ENCODE data around the gene ZCCHC2.

DNA sequence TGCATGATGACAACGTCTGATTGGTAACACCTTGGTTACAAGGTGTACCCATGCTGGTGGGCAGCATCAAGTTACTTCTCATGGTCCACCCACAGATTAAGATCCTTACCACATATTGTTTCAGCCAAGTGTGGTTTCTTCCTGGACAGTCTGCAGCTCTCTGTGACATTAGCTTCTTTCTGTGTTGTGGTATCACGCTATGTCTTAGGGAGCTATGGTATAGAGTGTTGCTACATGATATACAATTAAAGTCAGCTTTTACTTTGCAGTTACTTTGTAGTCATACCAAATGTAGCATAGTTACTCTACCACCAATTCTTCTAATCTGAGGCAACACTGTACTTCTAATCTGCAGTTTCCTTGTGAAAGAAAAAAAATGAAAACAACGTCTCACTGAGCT is 48.8 kb downstream of the ZCCHC2 start:
- TF ChIP-seq GATA2 (IDR thresholded peaks at IDR 0.05; ENCODE audit: low read depth, low read length): no peak
- no peak for TF ChIP-seq GATA3 (IDR thresholded peaks at IDR 0.05; ENCODE audit: low read depth, low read length)
